A549 (cell line): ENCODE measurements around the gene VCY1B.

Experiments used
- JUN ChIP-seq, 2 experiments: fragments of >200 bp; sonication (Bioruptor Twin); formaldehyde crosslinking; IDR thresholded peaks; 2 replicates in 1 of 2; 3 replicates in 1 of 2; pipeline ENCODE4 v1.6.1; 2016 to 2017
- POLR2A ChIP-seq: IDR thresholded peaks from 2 replicates; pipeline ENCODE4 v1.6.1; 2012; ENCODE audit warnings: mild to moderate bottlenecking, low read length
- RAD21 ChIP-seq, 2 experiments: fragments of >200 bp in 1 of 2; sonication (Bioruptor Twin) in 1 of 2; formaldehyde crosslinking in 1 of 2; IDR thresholded peaks in 1 of 2; conservative IDR thresholded peaks in 1 of 2; 2 replicates in 1 of 2; 3 replicates in 1 of 2; pipeline ENCODE4 v1.6.1; 2012 to 2018; ENCODE audit warnings: inconsistent platforms in 1 of 2
- USF2 ChIP-seq: fragments of 450-650 bp; IDR thresholded peaks from 2 replicates; pipeline ENCODE4 v1.6.1; 2014; ENCODE audit warnings: antibody characterized with exemption
- TF ChIP-seq, protein P1 (sequence below): IDR thresholded peaks from 2 replicates; pipeline ENCODE4 v1.6.1; 2012
- TF ChIP-seq, protein P2 (sequence below): fragments of >200 bp; sonication (Bioruptor Twin); formaldehyde crosslinking; IDR thresholded peaks from 3 replicates; pipeline ENCODE4 v1.5.1; 2016

DNA sequence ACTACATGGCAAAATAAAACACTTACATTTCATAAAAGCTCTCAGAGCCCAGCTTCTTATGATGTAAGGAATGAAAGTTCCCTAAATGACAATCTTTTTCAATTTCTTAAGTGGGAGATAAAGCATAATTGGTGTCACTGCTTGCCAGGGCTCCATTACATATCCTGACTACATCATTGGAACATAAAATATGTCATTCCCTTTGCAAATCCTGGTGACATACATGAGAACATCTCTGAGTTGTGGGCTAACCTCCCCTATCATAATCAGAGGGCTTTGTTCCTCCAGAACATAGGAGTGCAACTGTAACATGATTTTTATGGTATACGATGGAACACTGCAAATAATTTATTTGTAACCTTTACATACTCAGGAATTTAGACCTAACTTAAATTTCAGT lies 29.9 kb downstream of the VCY1B start:
- TF ChIP-seq, protein P1, sequence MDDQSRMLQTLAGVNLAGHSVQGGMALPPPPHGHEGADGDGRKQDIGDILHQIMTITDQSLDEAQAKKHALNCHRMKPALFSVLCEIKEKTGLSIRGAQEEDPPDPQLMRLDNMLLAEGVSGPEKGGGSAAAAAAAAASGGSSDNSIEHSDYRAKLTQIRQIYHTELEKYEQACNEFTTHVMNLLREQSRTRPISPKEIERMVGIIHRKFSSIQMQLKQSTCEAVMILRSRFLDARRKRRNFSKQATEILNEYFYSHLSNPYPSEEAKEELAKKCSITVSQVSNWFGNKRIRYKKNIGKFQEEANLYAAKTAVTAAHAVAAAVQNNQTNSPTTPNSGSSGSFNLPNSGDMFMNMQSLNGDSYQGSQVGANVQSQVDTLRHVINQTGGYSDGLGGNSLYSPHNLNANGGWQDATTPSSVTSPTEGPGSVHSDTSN = no peak
- TF ChIP-seq, protein P2, sequence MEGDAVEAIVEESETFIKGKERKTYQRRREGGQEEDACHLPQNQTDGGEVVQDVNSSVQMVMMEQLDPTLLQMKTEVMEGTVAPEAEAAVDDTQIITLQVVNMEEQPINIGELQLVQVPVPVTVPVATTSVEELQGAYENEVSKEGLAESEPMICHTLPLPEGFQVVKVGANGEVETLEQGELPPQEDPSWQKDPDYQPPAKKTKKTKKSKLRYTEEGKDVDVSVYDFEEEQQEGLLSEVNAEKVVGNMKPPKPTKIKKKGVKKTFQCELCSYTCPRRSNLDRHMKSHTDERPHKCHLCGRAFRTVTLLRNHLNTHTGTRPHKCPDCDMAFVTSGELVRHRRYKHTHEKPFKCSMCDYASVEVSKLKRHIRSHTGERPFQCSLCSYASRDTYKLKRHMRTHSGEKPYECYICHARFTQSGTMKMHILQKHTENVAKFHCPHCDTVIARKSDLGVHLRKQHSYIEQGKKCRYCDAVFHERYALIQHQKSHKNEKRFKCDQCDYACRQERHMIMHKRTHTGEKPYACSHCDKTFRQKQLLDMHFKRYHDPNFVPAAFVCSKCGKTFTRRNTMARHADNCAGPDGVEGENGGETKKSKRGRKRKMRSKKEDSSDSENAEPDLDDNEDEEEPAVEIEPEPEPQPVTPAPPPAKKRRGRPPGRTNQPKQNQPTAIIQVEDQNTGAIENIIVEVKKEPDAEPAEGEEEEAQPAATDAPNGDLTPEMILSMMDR = no peak
- TF ChIP-seq JUN (IDR thresholded peaks at IDR 0.05) = no peak
- TF ChIP-seq RAD21 (conservative IDR thresholded peaks at IDR 0.05 in 1 of 2, IDR thresholded peaks at IDR 0.05 in 1 of 2) = no peak
- TF ChIP-seq POLR2A = no peak
- TF ChIP-seq USF2 = no peak
